ENCODE measurements around the gene TMEM238. TPM values are rescaled to one million over a fixed set of nuclear protein-coding genes. Genes with fewer than 3 reads are reported as not detected.

Gene TMEM238
- total and polyA plus RNA-seq, 2 donors (not counting 3 experiments of a cell fraction or from before 2014, with no cell fraction given), result 0.18 to 0.35 TPM

- FAIRE-seq, result no peak
- no peaks in the 10 kb centered on the region for H3K79me2 ChIP-seq (ENCODE audit: control insufficient read depth, insufficient read depth, low read length)
- no peak overlapping the region for H3K4me3 ChIP-seq (replicated peaks in 1 of 3; ENCODE audit: insufficient read depth in 1 of 3, low read depth in 1 of 3, low read length in 3 of 3)
- H2AFZ ChIP-seq (ENCODE audit: low read depth, low read length), result no peak overlapping the region
- BruUV-seq (replicated peaks), result no TSS peak
- H3K9me1 ChIP-seq (replicated peaks; ENCODE audit: control insufficient read depth, extremely low read depth, insufficient read depth, low read length), result no peaks in the 10 kb centered on the region
- intact Hi-C loops (cut with micrococcal nuclease), result no loop called here
- H3K4me1 ChIP-seq (ENCODE audit: control insufficient read depth, extremely low read depth, insufficient read depth, low read length), result no peaks in the 10 kb centered on the region
- CTCF ChIA-PET, result interaction anchor here (0.8 kb wide), 1 partner anchor 10 kb away, joined by 3 read pairs; no protein-coding TSS in a partner anchor
- POLR2A ChIA-PET, result no interaction called here
- H3K9me3 ChIP-seq (replicated peaks; ENCODE audit: control insufficient read depth, insufficient read depth, low read length), result no peaks in the 10 kb centered on the region
- H3K4me2 ChIP-seq (ENCODE audit: insufficient read depth, low read length), result no peak overlapping the region
- H3K27ac ChIP-seq (ENCODE audit: insufficient read depth, low read depth, low read length), result no peak overlapping the region
- H4K20me1 ChIP-seq (replicated peaks; ENCODE audit: control insufficient read depth, extremely low read depth, insufficient read depth, low read length), result no peaks in the 10 kb centered on the region
- no peak for TF ChIP-seq MYC (IDR thresholded peaks at IDR 0.05; ENCODE audit: low read depth, low read length)
- TF ChIP-seq CTCF (IDR thresholded peaks at IDR 0.05; ENCODE audit: extremely low read depth in 1 of 2, insufficient read depth in 1 of 2, low read depth in 1 of 2, low read length in 2 of 2), result no peak
- no peak for TF ChIP-seq JUN (IDR thresholded peaks at IDR 0.05; ENCODE audit: borderline replicate concordance, insufficient read depth, insufficient read length, low read depth)
- H3K9ac ChIP-seq (replicated peaks; ENCODE audit: extremely low read depth, insufficient read depth, low read length), result no peak overlapping the region
- H3K36me3 ChIP-seq (ENCODE audit: control insufficient read depth in 2 of 2, extremely low read depth in 1 of 2, insufficient read depth in 2 of 2, low read length in 2 of 2), result no peaks in the 10 kb centered on the region
- H3K27me3 ChIP-seq (ENCODE audit: control insufficient read depth in 2 of 2, insufficient read depth in 2 of 2, low read length in 2 of 2), result peaks cover 0 to 5% of the 10 kb centered on the region in 2 experiments
- dilution Hi-C loops (cut with MboI; ENCODE audit: extremely low pct_ligation_motif_present, low sequenced_read_pairs), result no loop called here
- no peak for DNase-seq (ENCODE audit: low read depth, low spot score)
Measured at GRCh38 chr19:55426042-55426441, 42.0 kb upstream of the TMEM238 start.

GRCh38 chr19:55424518-55424917 is 40.4 kb upstream of the TMEM238 start:
- no peak overlapping the region for H3K9ac ChIP-seq (replicated peaks; ENCODE audit: extremely low read depth, insufficient read depth, low read length)
- FAIRE-seq (no peak), DNase-seq (ENCODE audit: low read depth, low spot score) (no peak)
- no peaks in the 10 kb centered on the region for H4K20me1 ChIP-seq (replicated peaks; ENCODE audit: control insufficient read depth, extremely low read depth, insufficient read depth, low read length)
- ChIA-PET CTCF (interaction anchor here (0.9 to 1.6 kb wide), 2 partner anchors 79 to 123 kb away, joined by 4 to 5 read pairs; no protein-coding TSS in a partner anchor), POLR2A (interaction anchor here (0.6 kb wide), 1 partner anchor 19 kb away, joined by 6 read pairs; no protein-coding TSS in a partner anchor)
- intact Hi-C loops (cut with micrococcal nuclease), result no loop called here
- no peak overlapping the region for H3K27ac ChIP-seq (ENCODE audit: insufficient read depth, low read depth, low read length)
- no peak for TF ChIP-seq JUN (IDR thresholded peaks at IDR 0.05; ENCODE audit: borderline replicate concordance, insufficient read depth, insufficient read length, low read depth)
- no peak for TF ChIP-seq FOS (IDR thresholded peaks at IDR 0.05; ENCODE audit: borderline replicate concordance, insufficient read depth, low read length)
- TF ChIP-seq POLR2AphosphoS5 (IDR thresholded peaks at IDR 0.05; ENCODE audit: insufficient read depth, low read depth, low read length), result no peak
- TF ChIP-seq GATA2 (IDR thresholded peaks at IDR 0.05; ENCODE audit: insufficient read depth, insufficient read length, low read depth, low read length), result no peak
- TF ChIP-seq CTCF (IDR thresholded peaks at IDR 0.05; ENCODE audit: extremely low read depth in 1 of 2, insufficient read depth in 1 of 2, low read depth in 1 of 2, low read length in 2 of 2), result no peak
- TF ChIP-seq POLR2A (IDR thresholded peaks at IDR 0.05; ENCODE audit: low read depth, low read length), result no peak
- no peak for TF ChIP-seq EZH2 (IDR thresholded peaks at IDR 0.05; ENCODE audit: borderline replicate concordance, low read depth, low read length, severe bottlenecking)
- TF ChIP-seq MYC (IDR thresholded peaks at IDR 0.05; ENCODE audit: low read depth, low read length), result no peak
- no peak for TF ChIP-seq MAX (IDR thresholded peaks at IDR 0.05; ENCODE audit: insufficient read depth, insufficient read length)
- H3K27me3 ChIP-seq (ENCODE audit: control insufficient read depth in 2 of 2, insufficient read depth in 2 of 2, low read length in 2 of 2), result peaks cover 0 to 10% of the 10 kb centered on the region in 2 experiments
- H3K9me1 ChIP-seq (replicated peaks; ENCODE audit: control insufficient read depth, extremely low read depth, insufficient read depth, low read length), result no peaks in the 10 kb centered on the region
- no peaks in the 10 kb centered on the region for H3K9me3 ChIP-seq (replicated peaks; ENCODE audit: control insufficient read depth, insufficient read depth, low read length)
- H3K79me2 ChIP-seq (ENCODE audit: control insufficient read depth, insufficient read depth, low read length), result no peaks in the 10 kb centered on the region
- H3K4me2 ChIP-seq (ENCODE audit: insufficient read depth, low read length), result no peak overlapping the region
- dilution Hi-C loops (cut with MboI; ENCODE audit: extremely low pct_ligation_motif_present, low sequenced_read_pairs), result no loop called here
- no peaks in the 10 kb centered on the region for H3K36me3 ChIP-seq (ENCODE audit: control insufficient read depth in 2 of 2, extremely low read depth in 1 of 2, insufficient read depth in 2 of 2, low read length in 2 of 2)
- no peaks in the 10 kb centered on the region for H3K4me1 ChIP-seq (ENCODE audit: control insufficient read depth, extremely low read depth, insufficient read depth, low read length)
- H2AFZ ChIP-seq (ENCODE audit: low read depth, low read length), result no peak overlapping the region
- BruUV-seq (replicated peaks), result no TSS peak
- no peak overlapping the region for H3K4me3 ChIP-seq (replicated peaks in 1 of 3; ENCODE audit: insufficient read depth in 1 of 3, low read depth in 1 of 3, low read length in 3 of 3)
